22Rv1 (cell line): ENCODE measurements around the gene ALDH2.
A peak's percentile ranks its signal among the peaks of the same experiment; 100 is the strongest.

ENCODE experiments used
- CTCF ChIP-seq: fragments of 450-650 bp; IDR thresholded peaks from 2 replicates; pipeline ENCODE4 v1.5.1; 2017; ENCODE audit warnings: mild to moderate bottlenecking
- ZFX ChIP-seq: fragments of 450-650 bp; IDR thresholded peaks from 2 replicates; pipeline ENCODE4 v1.6.1; 2017; ENCODE audit warnings: antibody characterized with exemption, borderline replicate concordance

GRCh38 chr12:111812881-111813741, 46.4 kb downstream of the ALDH2 start:
- TF ChIP-seq CTCF (peak; percentile 98), ZFX (no peak)
